ENCODE measurements around the gene VDAC2.
A peak's percentile ranks its signal among the peaks of the same experiment; 100 is the strongest.
"Not testable (repeated sequence)": the region's sequence is repeated elsewhere in the genome, so short reads cannot be mapped to it uniquely, and the experiment has no call there.

VDAC2 gene

GRCh38 chr10:75201793-75202307 is 8.7 kb upstream of the VDAC2 start:
- DNase-seq: no peak

- DNase-seq: no peak
Observed at GRCh38 chr10:75202321-75203045, 8.1 kb upstream of the VDAC2 start.

GRCh38 chr10:75203046-75203620 is 7.5 kb upstream of the VDAC2 start:
- DNase-seq: not testable (repeated sequence)

- no peak for DNase-seq
Observed at GRCh38 chr10:75203724-75204123, 6.9 kb upstream of the VDAC2 start.

GRCh38 chr10:75205908-75206307 is 4.7 kb upstream of the VDAC2 start:
- DNase-seq: no peak

GRCh38 chr10:75206638-75207037 is 4.0 kb upstream of the VDAC2 start:
- not testable (repeated sequence) for DNase-seq

GRCh38 chr10:75207079-75207856 is 3.3 kb upstream of the VDAC2 start:
- no peak for DNase-seq

- no peak for DNase-seq
Observed at GRCh38 chr10:75207857-75208144, 2.8 kb upstream of the VDAC2 start.

- no peak for DNase-seq
Observed at GRCh38 chr10:75208181-75208580, 2.4 kb upstream of the VDAC2 start.

GRCh38 chr10:75209086-75209920 is 1.3 kb upstream of the VDAC2 start:
- DNase-seq: no peak

GRCh38 chr10:75209921-75210281 is 695 bp upstream of the VDAC2 start:
- peak; percentile 75 for DNase-seq

GRCh38 chr10:75211007-75211691 is 553 bp downstream of the VDAC2 start:
- no peak for DNase-seq

- no peak for DNase-seq
Observed at GRCh38 chr10:75212343-75212742, 1.7 kb downstream of the VDAC2 start.

- no peak for DNase-seq
Observed at GRCh38 chr10:75220274-75220673, 9.7 kb downstream of the VDAC2 start.

- DNase-seq: not testable (repeated sequence)
Observed at GRCh38 chr10:75221492-75221891, 10.9 kb downstream of the VDAC2 start.

- DNase-seq: no peak
Observed at GRCh38 chr10:75223507-75223906, 12.9 kb downstream of the VDAC2 start.

GRCh38 chr10:75226095-75226494 is 15.5 kb downstream of the VDAC2 start:
- DNase-seq: no peak

- DNase-seq: no peak
Observed at GRCh38 chr10:75226656-75227055, 16.1 kb downstream of the VDAC2 start.

- no peak for DNase-seq
Observed at GRCh38 chr10:75228278-75228677, 17.7 kb downstream of the VDAC2 start.

GRCh38 chr10:75228834-75229233 is 18.2 kb downstream of the VDAC2 start:
- no peak for DNase-seq

GRCh38 chr10:75229971-75230370 is 19.4 kb downstream of the VDAC2 start:
- no peak for DNase-seq

- DNase-seq: peak; percentile 90
Observed at GRCh38 chr10:75230600-75231038, 20.0 kb downstream of the VDAC2 start.
